ENCODE data around the gene ANKRD11.

DNA sequence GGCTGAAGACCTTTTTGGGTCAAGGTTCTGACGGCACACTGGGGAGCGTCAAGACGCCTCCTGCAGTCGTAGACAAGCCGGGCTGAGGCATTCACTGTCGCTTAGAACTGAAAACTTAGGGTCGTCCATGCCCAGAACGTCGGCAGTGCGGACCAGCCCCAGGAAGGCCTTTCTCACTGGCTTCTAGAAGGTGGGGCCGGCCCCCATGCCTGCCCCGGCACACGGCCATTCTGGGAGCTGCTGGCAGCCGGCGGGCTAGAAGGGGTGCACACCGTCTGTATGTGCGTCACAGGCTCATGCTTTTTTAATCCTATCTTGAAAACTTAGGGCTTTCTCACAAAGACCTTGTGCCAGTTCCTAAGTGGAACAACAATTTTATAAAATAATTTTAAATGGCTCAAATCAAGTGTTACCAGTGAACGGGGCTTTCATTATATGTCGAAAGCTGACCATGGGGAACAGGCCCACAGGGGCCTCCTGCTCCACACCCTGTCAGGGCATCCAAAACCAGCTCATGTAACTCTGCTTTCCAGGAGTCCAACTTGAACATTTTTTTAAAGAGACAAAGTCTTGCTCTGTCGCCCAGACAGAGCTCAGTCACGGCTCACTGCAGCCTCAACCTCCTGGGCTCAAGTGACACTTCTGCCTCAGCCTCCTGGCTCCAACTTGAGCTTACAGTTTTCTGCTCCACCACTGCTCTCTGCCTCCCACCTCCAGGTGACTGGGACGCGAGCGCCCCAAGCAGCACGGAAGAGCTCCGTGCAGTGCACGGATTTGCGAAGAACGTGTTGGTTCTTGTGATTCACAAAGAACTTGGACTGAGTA is 111.2 kb downstream of the ANKRD11 start:
- no peak for TF ChIP-seq POLR2AphosphoS5 (IDR thresholded peaks at IDR 0.05; ENCODE audit: low read depth, low read length)
- TF ChIP-seq, protein P1, sequence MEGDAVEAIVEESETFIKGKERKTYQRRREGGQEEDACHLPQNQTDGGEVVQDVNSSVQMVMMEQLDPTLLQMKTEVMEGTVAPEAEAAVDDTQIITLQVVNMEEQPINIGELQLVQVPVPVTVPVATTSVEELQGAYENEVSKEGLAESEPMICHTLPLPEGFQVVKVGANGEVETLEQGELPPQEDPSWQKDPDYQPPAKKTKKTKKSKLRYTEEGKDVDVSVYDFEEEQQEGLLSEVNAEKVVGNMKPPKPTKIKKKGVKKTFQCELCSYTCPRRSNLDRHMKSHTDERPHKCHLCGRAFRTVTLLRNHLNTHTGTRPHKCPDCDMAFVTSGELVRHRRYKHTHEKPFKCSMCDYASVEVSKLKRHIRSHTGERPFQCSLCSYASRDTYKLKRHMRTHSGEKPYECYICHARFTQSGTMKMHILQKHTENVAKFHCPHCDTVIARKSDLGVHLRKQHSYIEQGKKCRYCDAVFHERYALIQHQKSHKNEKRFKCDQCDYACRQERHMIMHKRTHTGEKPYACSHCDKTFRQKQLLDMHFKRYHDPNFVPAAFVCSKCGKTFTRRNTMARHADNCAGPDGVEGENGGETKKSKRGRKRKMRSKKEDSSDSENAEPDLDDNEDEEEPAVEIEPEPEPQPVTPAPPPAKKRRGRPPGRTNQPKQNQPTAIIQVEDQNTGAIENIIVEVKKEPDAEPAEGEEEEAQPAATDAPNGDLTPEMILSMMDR (IDR thresholded peaks at IDR 0.05), result no peak
- TF ChIP-seq SIN3A (IDR thresholded peaks at IDR 0.05; ENCODE audit: borderline replicate concordance, insufficient read depth, low read depth, low read length), result no peak
- TF ChIP-seq, protein P2, sequence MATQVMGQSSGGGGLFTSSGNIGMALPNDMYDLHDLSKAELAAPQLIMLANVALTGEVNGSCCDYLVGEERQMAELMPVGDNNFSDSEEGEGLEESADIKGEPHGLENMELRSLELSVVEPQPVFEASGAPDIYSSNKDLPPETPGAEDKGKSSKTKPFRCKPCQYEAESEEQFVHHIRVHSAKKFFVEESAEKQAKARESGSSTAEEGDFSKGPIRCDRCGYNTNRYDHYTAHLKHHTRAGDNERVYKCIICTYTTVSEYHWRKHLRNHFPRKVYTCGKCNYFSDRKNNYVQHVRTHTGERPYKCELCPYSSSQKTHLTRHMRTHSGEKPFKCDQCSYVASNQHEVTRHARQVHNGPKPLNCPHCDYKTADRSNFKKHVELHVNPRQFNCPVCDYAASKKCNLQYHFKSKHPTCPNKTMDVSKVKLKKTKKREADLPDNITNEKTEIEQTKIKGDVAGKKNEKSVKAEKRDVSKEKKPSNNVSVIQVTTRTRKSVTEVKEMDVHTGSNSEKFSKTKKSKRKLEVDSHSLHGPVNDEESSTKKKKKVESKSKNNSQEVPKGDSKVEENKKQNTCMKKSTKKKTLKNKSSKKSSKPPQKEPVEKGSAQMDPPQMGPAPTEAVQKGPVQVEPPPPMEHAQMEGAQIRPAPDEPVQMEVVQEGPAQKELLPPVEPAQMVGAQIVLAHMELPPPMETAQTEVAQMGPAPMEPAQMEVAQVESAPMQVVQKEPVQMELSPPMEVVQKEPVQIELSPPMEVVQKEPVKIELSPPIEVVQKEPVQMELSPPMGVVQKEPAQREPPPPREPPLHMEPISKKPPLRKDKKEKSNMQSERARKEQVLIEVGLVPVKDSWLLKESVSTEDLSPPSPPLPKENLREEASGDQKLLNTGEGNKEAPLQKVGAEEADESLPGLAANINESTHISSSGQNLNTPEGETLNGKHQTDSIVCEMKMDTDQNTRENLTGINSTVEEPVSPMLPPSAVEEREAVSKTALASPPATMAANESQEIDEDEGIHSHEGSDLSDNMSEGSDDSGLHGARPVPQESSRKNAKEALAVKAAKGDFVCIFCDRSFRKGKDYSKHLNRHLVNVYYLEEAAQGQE (IDR thresholded peaks at IDR 0.05; ENCODE audit: insufficient read depth in 1 of 2, low read depth in 2 of 2, low read length in 1 of 2), result no peak

Measured in Panc1 (cell line).